Measurements from ENCODE around the gene PALM3. TPM values are rescaled to one million over a fixed set of nuclear protein-coding genes. Genes with fewer than 3 reads are reported as not detected.

The PALM3 gene
- total RNA-seq, 4 donors from 2014 or later = 0.30 to 2.7 (median 0.53) TPM

- peaks cover 0 to 62% (median 2%) of the 10 kb centered on the region in 3 donors for H3K36me3 ChIP-seq
- 55 to 57% methylated on average over 5 to 13 of the region's 16 CpGs for WGBS, 2 donors
- H3K9me3 ChIP-seq = no peaks in the 10 kb centered on the region
- DNase-seq (ENCODE audit: low spot score in 2 of 2) = no peak
- peak overlapping the region in 1 of 4 donors; percentile 44 for H3K27ac ChIP-seq
- H3K4me1 ChIP-seq = peaks cover 0 to 36% (median 2%) of the 10 kb centered on the region in 4 donors
- no peaks in the 10 kb centered on the region for H3K27me3 ChIP-seq
- H3K4me3 ChIP-seq = no peak overlapping the region
- TF ChIP-seq EP300 (IDR thresholded peaks at IDR 0.05) (no peak), CTCF (IDR thresholded peaks at IDR 0.05) (no peak), POLR2A (IDR thresholded peaks at IDR 0.05) (no peak)
These were observed 45.0 kb upstream of the PALM3 start for GRCh38 chr19:14106840-14107239.

GRCh38 chr19:14105680-14106079, 43.8 kb upstream of the PALM3 start:
- WGBS, 2 donors = 73 to 83% methylated on average over 8 of the region's 8 CpGs
- no peaks in the 10 kb centered on the region for H3K9me3 ChIP-seq
- DNase-seq (ENCODE audit: low spot score in 2 of 2) = no peak
- no peak for TF ChIP-seq POLR2A (IDR thresholded peaks at IDR 0.05)
- TF ChIP-seq EP300 (IDR thresholded peaks at IDR 0.05) = no peak
- no peak for TF ChIP-seq CTCF (IDR thresholded peaks at IDR 0.05)
- H3K27ac ChIP-seq = no peak overlapping the region
- H3K36me3 ChIP-seq = peaks cover 2 to 74% (median 7%) of the 10 kb centered on the region in 3 donors
- H3K4me1 ChIP-seq = peaks cover 0 to 25% (median 0%) of the 10 kb centered on the region in 4 donors
- H3K27me3 ChIP-seq = no peaks in the 10 kb centered on the region
- no peak overlapping the region for H3K4me3 ChIP-seq

GRCh38 chr19:14103310-14103709, 41.4 kb upstream of the PALM3 start:
- Histone ChIP-seq H3K27me3 (no peaks in the 10 kb centered on the region), H3K36me3 (peaks cover 2 to 95% (median 11%) of the 10 kb centered on the region in 3 donors), H3K4me3 (no peak overlapping the region), H3K9me3 (no peaks in the 10 kb centered on the region), H3K4me1 (peaks cover 0 to 22% (median 0%) of the 10 kb centered on the region in 4 donors), H3K27ac (no peak overlapping the region)
- DNase-seq (ENCODE audit: low spot score in 2 of 2) = no peak
- 100% methylated on average over 1 of the region's 1 CpG for WGBS, 2 donors
- no peak for TF ChIP-seq EP300 (IDR thresholded peaks at IDR 0.05)
- TF ChIP-seq CTCF (IDR thresholded peaks at IDR 0.05) = no peak
- no peak for TF ChIP-seq POLR2A (IDR thresholded peaks at IDR 0.05)

GRCh38 chr19:14102756-14103155, 40.9 kb upstream of the PALM3 start:
- TF ChIP-seq EP300 (IDR thresholded peaks at IDR 0.05) (no peak), CTCF (IDR thresholded peaks at IDR 0.05) (no peak), POLR2A (IDR thresholded peaks at IDR 0.05) (no peak)
- H3K36me3 ChIP-seq = peaks cover 2 to 98% (median 11%) of the 10 kb centered on the region in 3 donors

GRCh38 chr19:14102102-14102696, 40.3 kb upstream of the PALM3 start:
- Histone ChIP-seq H3K27ac (peak overlapping the region in 1 of 4 donors; percentile 18), H3K36me3 (peaks cover 2 to 98% (median 11%) of the 10 kb centered on the region in 3 donors)
- WGBS, 2 donors = 63 to 67% methylated on average over 7 to 10 of the region's 11 CpGs

More at GRCh38 chr19:14102756-14103155, 40.9 kb upstream of the PALM3 start:
- no peak overlapping the region for H3K4me3 ChIP-seq
- DNase-seq (ENCODE audit: low spot score in 2 of 2) = no peak
- peaks cover 0 to 16% (median 0%) of the 10 kb centered on the region in 4 donors for H3K4me1 ChIP-seq
- H3K27me3 ChIP-seq = no peaks in the 10 kb centered on the region
- no peaks in the 10 kb centered on the region for H3K9me3 ChIP-seq
- H3K27ac ChIP-seq = peak overlapping the region in 1 of 4 donors; percentile 18
- 80 to 88% methylated on average over 10 of the region's 10 CpGs for WGBS, 2 donors

More at GRCh38 chr19:14102102-14102696, 40.3 kb upstream of the PALM3 start:
- Histone ChIP-seq H3K9me3 (no peaks in the 10 kb centered on the region), H3K4me1 (peaks cover 0 to 12% (median 0%) of the 10 kb centered on the region in 4 donors), H3K4me3 (no peak overlapping the region), H3K27me3 (no peaks in the 10 kb centered on the region)
- no peak for DNase-seq (ENCODE audit: low spot score in 2 of 2)
- no peak for TF ChIP-seq CTCF (IDR thresholded peaks at IDR 0.05)
- no peak for TF ChIP-seq POLR2A (IDR thresholded peaks at IDR 0.05)
- TF ChIP-seq EP300 (IDR thresholded peaks at IDR 0.05) = no peak

Measured in tibial nerve (tissue), 4 donors.